Measurements from ENCODE around the gene SELENOV.

Gene SELENOV

GRCh38 chr19:39496063-39496462 is 18.9 kb upstream of the SELENOV start:
- ATAC-seq: no peak

DNA sequence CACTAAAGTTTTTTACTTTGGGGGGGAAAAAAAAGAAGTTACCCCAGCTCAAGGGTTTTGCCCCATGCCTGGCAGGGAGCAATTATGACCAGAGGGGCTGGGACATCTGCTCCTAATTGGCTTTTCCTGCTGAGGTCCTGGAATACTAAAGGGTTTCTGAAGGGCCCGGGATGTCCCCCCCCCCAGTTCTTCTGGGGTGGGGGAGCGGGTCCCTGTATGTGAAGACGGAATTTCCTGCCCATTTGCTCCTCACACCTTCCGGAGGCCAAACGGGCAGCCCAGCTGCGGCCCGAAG is 17.3 kb upstream of the SELENOV start:
- no peak; the same call in 2 of the 3 replicates for ATAC-seq

More at GRCh38 chr19:39496063-39496462, 18.9 kb upstream of the SELENOV start:
- TF ChIP-seq ESRRG (CRISPR knock-in tag; IDR thresholded peaks at IDR 0.05) (no peak), CSDC2 (CRISPR knock-in tag; IDR thresholded peaks at IDR 0.05) (no peak), ZNF565 (CRISPR knock-in tag; conservative IDR thresholded peaks at IDR 0.05; ENCODE audit: low read depth) (no peak), GLIS3 (CRISPR knock-in tag; IDR thresholded peaks at IDR 0.05) (no peak), ZNF70 (CRISPR knock-in tag; IDR thresholded peaks at IDR 0.05) (no peak)

GRCh38 chr19:39497996-39498797 is 16.7 kb upstream of the SELENOV start:
- ATAC-seq: peak; percentile 77
- TF ChIP-seq CSDC2 (CRISPR knock-in tag; IDR thresholded peaks at IDR 0.05) (no peak), TCF4 (CRISPR knock-in tag; IDR thresholded peaks at IDR 0.05; ENCODE audit: borderline replicate concordance) (peak; percentile 41; the same call in 1 of the 2 replicates), GLIS3 (CRISPR knock-in tag; IDR thresholded peaks at IDR 0.05) (no peak)
- TF ChIP-seq, protein P1, sequence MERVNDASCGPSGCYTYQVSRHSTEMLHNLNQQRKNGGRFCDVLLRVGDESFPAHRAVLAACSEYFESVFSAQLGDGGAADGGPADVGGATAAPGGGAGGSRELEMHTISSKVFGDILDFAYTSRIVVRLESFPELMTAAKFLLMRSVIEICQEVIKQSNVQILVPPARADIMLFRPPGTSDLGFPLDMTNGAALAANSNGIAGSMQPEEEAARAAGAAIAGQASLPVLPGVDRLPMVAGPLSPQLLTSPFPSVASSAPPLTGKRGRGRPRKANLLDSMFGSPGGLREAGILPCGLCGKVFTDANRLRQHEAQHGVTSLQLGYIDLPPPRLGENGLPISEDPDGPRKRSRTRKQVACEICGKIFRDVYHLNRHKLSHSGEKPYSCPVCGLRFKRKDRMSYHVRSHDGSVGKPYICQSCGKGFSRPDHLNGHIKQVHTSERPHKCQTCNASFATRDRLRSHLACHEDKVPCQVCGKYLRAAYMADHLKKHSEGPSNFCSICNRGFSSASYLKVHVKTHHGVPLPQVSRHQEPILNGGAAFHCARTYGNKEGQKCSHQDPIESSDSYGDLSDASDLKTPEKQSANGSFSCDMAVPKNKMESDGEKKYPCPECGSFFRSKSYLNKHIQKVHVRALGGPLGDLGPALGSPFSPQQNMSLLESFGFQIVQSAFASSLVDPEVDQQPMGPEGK (CRISPR knock-in tag; IDR thresholded peaks at IDR 0.05; ENCODE audit: borderline replicate concordance): 0 out of 2 replicates have a peak, but pooled peaks have one; percentile 17

More for the DNA sequence above, 17.3 kb upstream of the SELENOV start:
- TF ChIP-seq ZNF70 (CRISPR knock-in tag; IDR thresholded peaks at IDR 0.05) (no peak), TSHZ2 (CRISPR knock-in tag; IDR thresholded peaks at IDR 0.05) (no peak), CREB5 (CRISPR knock-in tag; IDR thresholded peaks at IDR 0.05; ENCODE audit: low read depth) (no peak), POU6F1 (CRISPR knock-in tag; IDR thresholded peaks at IDR 0.05; ENCODE audit: borderline replicate concordance, low read depth) (no peak)

GRCh38 chr19:39498798-39499642 is 15.9 kb upstream of the SELENOV start, which contains the start of gene DLL3:
TSS of gene DLL3 (plus strand) at chr19:39498947. CDS start at chr19:39498975, 28 bp downstream.
- ATAC-seq: peak; percentile 23; the same call in 2 of the 3 replicates
- no peak for TF ChIP-seq ZFP30 (CRISPR knock-in tag; IDR thresholded peaks at IDR 0.05)
- TF ChIP-seq OSR1 (CRISPR knock-in tag; IDR thresholded peaks at IDR 0.05): no peak
- no peak for TF ChIP-seq ESRRG (CRISPR knock-in tag; IDR thresholded peaks at IDR 0.05)
- TF ChIP-seq SNAI2 (CRISPR knock-in tag; IDR thresholded peaks at IDR 0.05): no peak
- TF ChIP-seq CREB5 (CRISPR knock-in tag; IDR thresholded peaks at IDR 0.05; ENCODE audit: low read depth): no peak
- no peak for TF ChIP-seq TCF4 (CRISPR knock-in tag; IDR thresholded peaks at IDR 0.05; ENCODE audit: borderline replicate concordance)
- TF ChIP-seq ZNF8 (CRISPR knock-in tag; IDR thresholded peaks at IDR 0.05): no peak
- TF ChIP-seq, protein P2, sequence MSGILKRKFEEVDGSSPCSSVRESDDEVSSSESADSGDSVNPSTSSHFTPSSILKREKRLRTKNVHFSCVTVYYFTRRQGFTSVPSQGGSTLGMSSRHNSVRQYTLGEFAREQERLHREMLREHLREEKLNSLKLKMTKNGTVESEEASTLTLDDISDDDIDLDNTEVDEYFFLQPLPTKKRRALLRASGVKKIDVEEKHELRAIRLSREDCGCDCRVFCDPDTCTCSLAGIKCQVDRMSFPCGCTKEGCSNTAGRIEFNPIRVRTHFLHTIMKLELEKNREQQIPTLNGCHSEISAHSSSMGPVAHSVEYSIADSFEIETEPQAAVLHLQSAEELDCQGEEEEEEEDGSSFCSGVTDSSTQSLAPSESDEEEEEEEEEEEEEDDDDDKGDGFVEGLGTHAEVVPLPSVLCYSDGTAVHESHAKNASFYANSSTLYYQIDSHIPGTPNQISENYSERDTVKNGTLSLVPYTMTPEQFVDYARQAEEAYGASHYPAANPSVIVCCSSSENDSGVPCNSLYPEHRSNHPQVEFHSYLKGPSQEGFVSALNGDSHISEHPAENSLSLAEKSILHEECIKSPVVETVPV (CRISPR knock-in tag; IDR thresholded peaks at IDR 0.05): no peak
- no peak for TF ChIP-seq CSDC2 (CRISPR knock-in tag; IDR thresholded peaks at IDR 0.05)
- TF ChIP-seq, protein P1 (CRISPR knock-in tag; IDR thresholded peaks at IDR 0.05; ENCODE audit: borderline replicate concordance): no peak
- no peak for TF ChIP-seq RARB (CRISPR knock-in tag; IDR thresholded peaks at IDR 0.05)
- no peak for TF ChIP-seq ZNF70 (CRISPR knock-in tag; IDR thresholded peaks at IDR 0.05)
- TF ChIP-seq TOX (CRISPR knock-in tag; IDR thresholded peaks at IDR 0.05; ENCODE audit: borderline replicate concordance): no peak
